ENCODE measurements around the gene ADAM10. TPM values are rescaled to one million over a fixed set of nuclear protein-coding genes. Genes with fewer than 3 reads are reported as not detected.

Gene ADAM10
- total and polyA plus RNA-seq, 2 of the 4 experiments (the other 2 are of a cell fraction), result 110 to 185 TPM

DNA sequence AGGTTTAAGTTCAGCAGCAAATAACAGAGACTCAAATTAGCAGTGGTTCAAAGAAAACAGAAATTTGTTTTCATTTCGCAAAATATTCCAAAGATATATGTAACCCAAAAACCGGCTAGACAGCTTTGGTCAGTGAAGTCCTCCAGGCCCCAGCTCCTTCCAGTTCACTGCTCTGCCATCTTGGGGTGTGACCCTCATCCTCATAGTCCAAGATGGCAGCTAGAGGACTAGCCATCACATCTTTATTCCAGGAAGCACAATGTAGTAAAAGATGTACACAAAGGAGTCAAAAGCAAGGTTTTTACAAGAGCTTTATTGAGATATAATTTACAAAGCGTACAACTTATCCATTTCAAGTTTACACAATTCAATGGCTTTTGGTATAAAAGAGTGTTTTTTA lies 210.6 kb downstream of the ADAM10 start:
- TF ChIP-seq CHD1 (IDR thresholded peaks at IDR 0.05; ENCODE audit: low read depth, low read length) (no peak), MXI1 (IDR thresholded peaks at IDR 0.05; ENCODE audit: borderline replicate concordance, low read depth, low read length) (no peak), USF2 (IDR thresholded peaks at IDR 0.05; ENCODE audit: low read depth, low read length) (no peak), RAD21 (IDR thresholded peaks at IDR 0.05; ENCODE audit: low read length) (no peak), BHLHE40 (IDR thresholded peaks at IDR 0.05; ENCODE audit: low read depth, low read length) (no peak), SMC3 (IDR thresholded peaks at IDR 0.05; ENCODE audit: low read depth, low read length) (no peak), CTCF (conservative IDR thresholded peaks at IDR 0.05; ENCODE audit: low read depth, low read length) (no peak), FOS (IDR thresholded peaks at IDR 0.05; ENCODE audit: low read depth, low read length) (no peak), POLR2A (IDR thresholded peaks at IDR 0.05; ENCODE audit: low read depth, low read length) (no peak), MAFK (IDR thresholded peaks at IDR 0.05; ENCODE audit: low read depth, low read length) (no peak)
- WGBS, 2 experiments (ENCODE audit: extremely low coverage in 2 of 2, insufficient read length in 1 of 2), result no CpG with 5 or more reads among the region's 3 CpGs

More for the DNA sequence above, 210.6 kb downstream of the ADAM10 start:
- intact Hi-C loops (cut with micrococcal nuclease), result no loop called here
- in situ Hi-C loops (cut with MboI; ENCODE audit: low sequenced_read_pairs), result no loop called here
- Histone ChIP-seq H3K14ac (replicated peaks; ENCODE audit: low read depth, low read length) (no peak overlapping the region), H3K79me1 (ENCODE audit: low read depth in 1 of 2, low read length in 2 of 2) (no peaks in the 10 kb centered on the region), H4K5ac (ENCODE audit: low read depth, low read length) (no peak overlapping the region), H3K36me3 (ENCODE audit: control insufficient read depth, insufficient read depth, low read length) (no peaks in the 10 kb centered on the region), H2BK120ac (ENCODE audit: low read depth, low read length) (no peak overlapping the region), H3K9me1 (ENCODE audit: insufficient read depth, low read length) (no peaks in the 10 kb centered on the region), H3K4ac (ENCODE audit: low read depth, low read length) (no peak overlapping the region), H2BK20ac (ENCODE audit: low read depth, low read length) (no peak overlapping the region), H3K27me3 (ENCODE audit: control insufficient read depth, insufficient read depth, low read length) (peaks cover 20% of the 10 kb centered on the region), H4K8ac (ENCODE audit: low read depth in 2 of 2, low read length in 2 of 2) (no peak overlapping the region), H2BK5ac (ENCODE audit: low read depth, low read length, poor library complexity, severe bottlenecking) (no peak overlapping the region), H3K27ac (ENCODE audit: insufficient read depth, low read length) (no peak overlapping the region), H3K23ac (ENCODE audit: low read depth, low read length) (no peak overlapping the region), H2AK5ac (ENCODE audit: low read depth, low read length) (no peak overlapping the region), H4K20me1 (ENCODE audit: insufficient read depth, low read length) (no peaks in the 10 kb centered on the region), H2BK15ac (ENCODE audit: low read depth, low read length) (no peak overlapping the region), H3K4me1 (ENCODE audit: control insufficient read depth, insufficient read depth, low read length) (no peaks in the 10 kb centered on the region), H3K56ac (ENCODE audit: extremely low read depth, insufficient read depth, low read length) (no peak overlapping the region), H3K18ac (ENCODE audit: low read depth, low read length) (no peak overlapping the region), H2AFZ (replicated peaks; ENCODE audit: low read length, poor library complexity) (no peak overlapping the region), H3K9me3 (ENCODE audit: control insufficient read depth, insufficient read depth, low read length) (no peaks in the 10 kb centered on the region), H4K91ac (ENCODE audit: insufficient read depth, low read depth, low read length) (no peak overlapping the region), H2AK9ac (replicated peaks; ENCODE audit: low read depth, low read length, poor library complexity) (no peak overlapping the region), H3K9ac (ENCODE audit: low read depth, low read length) (no peak overlapping the region), H3K4me2 (ENCODE audit: low read depth, low read length) (no peak overlapping the region), H3K4me3 (ENCODE audit: insufficient read depth, low read depth, low read length) (no peak overlapping the region)
- dilution Hi-C loops (cut with HindIII; ENCODE audit: low sequenced_read_pairs, unreplicated experiment), result no loop called here
- ATAC-seq (ENCODE audit: low read depth) (no peak), DNase-seq (no peak)
- BruUV-seq (replicated peaks), result no TSS peak
- ChIA-PET CTCF (interaction anchor here (0.6 kb wide), 1 partner anchor 229 kb away, joined by 3 read pairs; no protein-coding TSS in a partner anchor), POLR2A (ENCODE audit: unreplicated experiment) (no interaction called here)
